Ecto neural progenitor cell (in vitro differentiated cells): Measurements from ENCODE around the gene VRK3.
"Not testable (repeated sequence)": the region's sequence is repeated elsewhere in the genome, so short reads cannot be mapped to it uniquely, and the experiment has no call there.

Experiments used
- DNase-seq: peaks from one replicate; pipeline ENCODE4 v3.0.0-alpha.2; 2018; ENCODE audit warnings: low spot score

VRK3 gene

DNA sequence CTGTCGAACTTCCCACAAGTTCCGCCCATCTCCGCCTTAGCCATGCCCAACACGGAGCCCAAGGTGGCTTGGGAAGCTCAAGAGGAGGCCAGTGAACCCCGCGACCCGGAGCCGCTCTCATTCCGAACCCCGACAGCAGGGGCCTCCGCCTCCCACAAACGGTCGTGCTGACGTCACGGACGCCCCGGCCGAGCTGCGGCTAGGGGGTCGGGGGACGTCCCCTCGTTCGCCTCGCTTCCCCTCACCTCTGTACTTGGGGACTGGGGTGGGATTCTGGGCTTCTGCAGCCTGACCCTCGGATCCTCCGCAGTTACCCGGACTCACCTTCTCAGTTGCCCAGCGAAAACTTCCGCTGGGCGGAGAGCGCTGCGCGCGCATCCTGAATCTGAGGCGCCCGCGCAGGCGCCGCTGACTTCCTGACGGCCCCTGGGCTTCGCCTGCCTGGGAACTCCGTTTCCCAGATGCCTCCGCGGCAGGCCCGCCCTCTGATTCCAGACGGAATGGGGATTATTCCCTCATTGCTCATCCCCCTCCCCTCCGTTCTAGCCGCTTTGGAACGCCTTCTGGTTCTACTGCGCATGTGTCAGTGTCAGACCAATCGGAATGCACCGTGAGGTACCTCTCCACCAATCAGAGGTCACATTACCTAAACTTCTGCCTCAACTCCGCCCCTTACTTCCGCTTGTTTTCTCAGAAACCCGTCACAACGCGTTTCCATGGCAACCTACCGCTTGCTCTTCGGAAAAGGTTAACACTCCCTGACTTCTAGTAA is at the start of gene VRK3:
Gene VRK3 (minus strand): TSS at position 351 of the 772 bp plus-strand sequence. CDS start 9,210 bp downstream, outside the sequence.
- peak; percentile 99 for DNase-seq

DNA sequence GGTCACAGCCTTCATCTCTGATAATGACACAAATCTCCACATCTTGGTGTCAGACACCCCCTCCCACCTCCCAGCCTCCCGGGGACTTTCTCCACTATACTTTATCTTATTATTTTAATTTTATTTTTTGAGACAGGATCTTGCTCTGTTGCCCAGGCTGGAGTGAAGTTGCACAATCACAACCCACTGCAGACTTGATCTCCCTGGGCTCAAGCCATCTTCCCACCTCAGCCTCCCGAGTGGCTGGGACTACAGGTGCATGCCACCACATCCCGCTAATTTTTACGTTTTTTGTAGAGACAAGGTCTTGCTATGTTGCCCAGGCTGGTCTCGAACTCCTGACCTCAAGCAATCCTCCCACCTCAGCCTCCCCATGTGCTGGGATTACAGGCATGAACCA is 43.2 kb upstream of the VRK3 start:
- not testable (repeated sequence) for DNase-seq

- DNase-seq: no peak
These were observed 42.4 kb upstream of the VRK3 start for GRCh38 chr19:50067575-50067974.

GRCh38 chr19:50065938-50066337 is 40.8 kb upstream of the VRK3 start:
- no peak for DNase-seq

DNA sequence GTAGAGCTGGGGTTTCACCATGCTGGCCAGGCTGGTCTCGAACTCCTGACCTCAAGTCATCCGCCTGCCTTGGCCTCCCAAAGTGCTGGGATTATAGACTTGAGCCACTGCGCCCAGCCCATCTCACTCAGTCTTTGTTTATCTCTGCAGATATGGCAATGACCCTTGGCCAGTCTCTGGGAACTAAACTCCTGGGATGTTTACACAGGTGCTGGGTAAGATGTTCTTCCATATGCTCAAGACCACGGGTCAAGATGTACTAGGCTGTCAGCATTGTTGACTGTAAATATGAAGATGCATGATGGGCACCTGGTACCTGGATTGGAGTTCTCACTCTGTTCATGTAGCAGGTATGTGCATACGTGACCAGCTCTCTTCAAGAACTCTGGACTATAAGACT is 36.5 kb upstream of the VRK3 start:
- DNase-seq: no peak

DNA sequence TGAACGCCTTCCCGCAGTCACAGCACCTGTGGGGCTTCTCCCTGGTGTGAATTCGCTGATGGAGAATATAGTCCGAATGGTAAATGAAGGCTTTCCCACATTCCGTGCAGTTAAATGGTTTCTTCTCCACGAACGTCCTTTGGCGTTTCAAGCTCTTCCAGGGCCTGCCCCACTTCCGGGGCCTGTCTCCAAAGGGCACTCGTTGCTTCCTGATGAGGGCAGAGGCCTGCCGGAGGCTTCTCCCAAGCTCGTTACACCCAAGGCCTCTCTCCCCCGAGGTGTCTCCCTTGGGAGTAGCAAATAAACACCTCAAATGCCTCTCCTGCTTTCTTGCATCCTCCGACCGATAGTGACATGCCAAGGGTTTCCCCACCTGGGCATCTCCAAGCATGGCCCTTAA is 34.9 kb upstream of the VRK3 start:
- DNase-seq: no peak

DNA sequence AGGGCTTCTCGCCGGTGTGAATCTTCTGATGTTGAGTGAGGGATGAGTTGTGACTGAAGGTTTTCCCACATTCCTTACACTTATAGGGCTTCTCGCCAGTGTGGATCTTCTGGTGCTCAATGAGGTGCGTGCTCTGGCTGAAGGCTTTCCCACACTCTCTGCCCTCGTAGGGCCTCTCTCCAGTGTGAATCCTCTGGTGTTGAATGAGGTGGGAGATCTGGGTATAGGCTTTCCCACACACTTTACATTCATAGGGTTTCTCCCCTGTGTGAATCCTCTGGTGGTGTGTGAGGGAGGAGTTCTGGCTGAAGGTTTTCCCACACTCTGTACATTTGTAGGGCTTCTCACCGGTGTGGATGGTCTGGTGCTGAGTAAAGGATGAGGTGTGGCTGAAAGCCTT is 33.9 kb upstream of the VRK3 start:
- DNase-seq: no peak

DNA sequence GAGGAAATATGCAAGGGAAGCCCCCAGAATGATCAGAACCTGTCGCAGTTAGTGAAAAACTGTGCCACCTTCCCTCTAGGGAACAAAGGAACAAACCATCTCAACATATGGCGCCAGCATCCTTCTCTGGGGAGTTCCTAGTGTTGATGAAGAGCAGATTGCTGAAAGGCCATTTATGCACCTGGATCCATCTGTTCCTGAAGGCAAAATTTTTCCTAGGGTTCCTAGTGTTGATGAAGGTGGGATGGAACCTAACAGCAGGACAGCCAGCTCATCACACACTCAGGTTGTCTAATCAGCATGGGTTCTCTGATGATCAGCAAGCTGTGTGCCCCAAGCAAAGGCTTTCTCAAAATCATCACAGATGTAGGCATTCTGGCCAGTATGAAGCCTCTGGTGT is 33.3 kb upstream of the VRK3 start:
- DNase-seq: no peak

DNA sequence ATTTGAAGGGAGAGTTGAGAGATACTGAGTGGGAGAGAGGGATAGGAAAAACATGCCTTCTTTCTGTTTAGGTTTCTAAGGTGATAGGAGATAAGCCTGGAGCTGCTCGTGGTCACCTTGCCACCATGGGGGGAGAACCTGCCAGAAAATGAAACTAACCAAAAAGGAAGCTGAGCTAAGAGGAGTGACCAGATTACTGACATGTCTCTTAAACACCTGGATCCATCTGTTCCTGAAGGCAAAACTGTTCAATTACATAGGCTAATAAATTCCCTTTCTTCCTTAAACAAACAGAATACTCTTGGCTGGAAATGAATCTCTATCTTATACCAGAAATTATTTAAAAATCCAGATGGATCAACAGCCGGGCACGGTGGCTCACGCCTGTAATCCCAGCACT is 27.9 kb upstream of the VRK3 start:
- DNase-seq: no peak

GRCh38 chr19:50051964-50052363 is 26.8 kb upstream of the VRK3 start:
- DNase-seq: no peak

DNA sequence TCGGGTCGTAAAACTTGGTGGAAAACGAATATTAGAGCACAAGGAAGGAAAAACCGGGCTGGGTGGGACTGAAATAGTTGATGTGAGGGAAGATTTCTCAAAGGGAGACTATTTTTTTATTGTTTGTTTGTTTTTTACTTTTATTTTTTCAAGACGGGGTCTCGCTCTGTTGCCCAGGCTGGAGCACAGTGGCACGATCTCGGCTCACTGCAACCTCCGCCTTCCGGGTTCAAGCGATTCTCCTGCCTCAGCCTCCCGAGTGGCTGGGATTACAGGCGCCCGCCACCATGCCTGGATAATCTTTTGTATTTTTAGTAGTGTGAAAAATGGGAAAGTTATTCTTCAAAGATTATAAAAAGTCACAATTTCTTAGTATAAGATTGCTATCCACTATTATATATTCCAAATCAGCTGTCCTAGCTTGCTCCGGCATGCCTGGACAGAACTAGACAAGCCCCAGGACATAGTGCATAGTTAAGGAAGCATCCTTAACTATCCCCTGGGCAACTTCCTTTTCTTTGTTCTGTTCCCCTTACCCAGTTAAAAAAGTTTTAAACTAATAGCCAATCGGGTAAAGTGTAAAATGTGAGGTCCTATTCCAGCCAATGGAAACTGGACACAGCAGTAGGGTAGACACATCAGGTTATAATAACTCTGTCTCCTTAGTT is 26.2 kb upstream of the VRK3 start:
- not testable (repeated sequence) for DNase-seq

GRCh38 chr19:50050406-50051227 is 25.4 kb upstream of the VRK3 start:
- DNase-seq: peak; percentile 52

DNA sequence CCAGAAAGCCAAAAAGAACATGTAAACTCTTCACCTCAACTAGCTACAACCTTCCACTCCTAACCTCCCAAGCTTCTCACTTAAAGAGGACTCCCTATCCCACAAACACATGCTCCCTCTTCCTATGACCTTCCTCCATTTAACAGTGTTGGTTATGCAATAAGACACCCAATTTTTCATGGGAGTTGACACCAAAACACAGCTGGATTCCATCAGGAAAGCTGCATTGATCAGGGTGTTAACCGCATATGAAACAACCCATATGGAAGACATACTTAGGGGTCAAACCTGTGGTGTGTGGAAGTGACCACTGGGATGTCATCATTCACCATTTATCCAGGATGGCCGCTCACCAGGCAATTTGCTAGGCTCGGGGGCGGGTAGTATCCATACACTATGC is 22.5 kb upstream of the VRK3 start:
- no peak for DNase-seq

DNA sequence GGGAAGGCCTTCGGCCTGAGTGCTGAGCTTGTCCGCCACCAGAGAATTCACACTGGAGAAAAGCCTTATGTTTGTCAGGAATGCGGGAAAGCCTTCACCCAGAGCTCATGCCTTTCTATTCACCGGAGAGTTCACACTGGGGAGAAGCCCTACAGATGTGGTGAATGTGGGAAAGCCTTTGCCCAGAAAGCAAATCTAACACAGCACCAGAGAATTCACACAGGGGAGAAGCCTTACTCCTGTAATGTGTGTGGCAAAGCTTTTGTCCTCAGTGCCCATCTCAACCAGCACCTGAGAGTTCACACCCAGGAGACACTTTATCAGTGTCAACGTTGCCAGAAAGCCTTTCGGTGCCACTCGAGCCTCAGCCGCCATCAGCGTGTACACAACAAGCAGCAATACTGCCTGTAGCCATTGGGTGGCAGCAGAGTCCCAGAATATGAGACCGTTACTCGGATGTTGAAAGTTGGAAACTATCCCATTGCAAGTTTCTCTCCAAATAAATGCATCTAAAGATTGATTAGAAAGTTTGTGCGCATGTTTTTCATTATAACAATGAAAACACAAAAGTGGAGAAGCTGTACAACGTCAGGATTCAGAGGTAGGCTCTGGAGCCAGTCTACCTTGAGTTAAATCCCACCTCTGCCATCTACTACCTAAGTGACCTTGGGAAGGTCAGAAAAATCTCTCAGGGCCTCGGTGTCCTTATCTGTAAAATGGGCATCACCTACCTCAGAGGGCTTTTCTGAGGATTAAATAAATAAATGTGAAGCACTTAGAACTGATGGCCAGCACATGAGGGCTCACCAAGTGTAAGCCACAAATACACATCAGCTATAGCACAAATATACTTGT is 21.7 kb upstream of the VRK3 start:
- no peak for DNase-seq

DNA sequence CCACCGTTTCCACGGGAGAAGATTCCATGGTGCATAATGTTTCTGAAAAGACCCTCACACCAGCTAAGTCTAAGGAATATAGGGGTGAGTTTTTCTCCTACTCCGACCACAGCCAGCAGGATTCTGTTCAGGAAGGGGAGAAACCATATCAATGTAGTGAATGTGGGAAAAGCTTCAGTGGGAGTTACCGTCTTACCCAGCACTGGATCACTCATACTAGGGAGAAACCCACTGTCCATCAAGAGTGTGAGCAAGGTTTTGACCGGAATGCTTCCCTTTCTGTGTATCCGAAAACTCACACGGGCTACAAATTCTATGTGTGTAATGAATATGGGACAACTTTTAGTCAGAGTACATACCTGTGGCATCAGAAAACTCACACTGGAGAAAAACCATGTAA is 19.8 kb upstream of the VRK3 start:
- no peak for DNase-seq

DNA sequence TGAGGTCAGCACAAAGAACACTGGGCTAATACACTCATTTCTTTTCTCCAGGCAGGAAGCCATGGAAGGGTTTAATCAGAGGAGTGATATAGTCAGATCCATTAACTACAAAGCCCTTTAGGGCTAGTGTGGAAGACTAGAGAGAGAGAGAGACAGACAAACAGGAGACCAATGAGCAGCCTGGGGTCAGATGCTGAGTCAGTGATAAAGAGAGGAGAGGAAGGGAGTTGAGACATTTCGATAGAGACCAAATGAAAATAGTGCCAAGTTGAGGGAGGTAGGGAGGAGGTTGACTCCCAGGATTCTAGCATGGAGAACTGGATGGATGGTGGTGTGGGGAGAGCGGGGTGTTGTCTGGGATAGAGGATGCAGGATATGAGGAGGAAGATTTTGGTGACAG is 18.8 kb upstream of the VRK3 start:
- no peak for DNase-seq

DNA sequence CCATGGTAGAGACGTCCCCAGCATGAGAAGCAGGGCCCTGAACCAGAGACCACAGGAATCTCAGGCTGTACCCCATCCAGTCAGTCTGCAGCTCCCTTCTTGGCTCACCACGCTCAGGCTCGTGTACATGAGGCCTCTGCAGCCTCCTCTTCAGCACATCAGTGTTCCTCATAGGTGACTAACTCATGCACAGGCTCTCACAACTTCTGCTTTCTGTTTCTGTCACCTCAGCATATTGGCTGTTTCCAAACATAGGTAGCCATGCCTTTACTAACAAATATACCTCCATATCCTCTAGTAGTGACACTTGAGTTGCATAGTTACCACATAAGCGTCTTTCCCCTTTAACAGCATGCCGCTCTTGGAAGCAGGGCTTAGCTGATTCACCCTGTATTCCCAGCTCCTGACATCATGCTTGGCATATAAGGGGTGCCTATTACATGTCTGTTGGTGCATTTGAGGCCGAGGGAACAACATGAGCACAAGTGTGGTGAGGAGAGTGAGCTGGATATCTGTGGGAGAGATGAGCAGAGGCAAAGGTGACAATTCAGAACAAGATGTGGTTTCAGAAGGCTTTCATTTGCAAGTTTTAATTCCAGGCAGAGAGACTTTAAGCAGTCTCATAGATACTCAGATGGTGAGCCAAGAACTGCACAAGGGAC is 17.3 kb upstream of the VRK3 start:
- no peak for DNase-seq

GRCh38 chr19:50040967-50041366 is 15.8 kb upstream of the VRK3 start:
- DNase-seq: no peak

DNA sequence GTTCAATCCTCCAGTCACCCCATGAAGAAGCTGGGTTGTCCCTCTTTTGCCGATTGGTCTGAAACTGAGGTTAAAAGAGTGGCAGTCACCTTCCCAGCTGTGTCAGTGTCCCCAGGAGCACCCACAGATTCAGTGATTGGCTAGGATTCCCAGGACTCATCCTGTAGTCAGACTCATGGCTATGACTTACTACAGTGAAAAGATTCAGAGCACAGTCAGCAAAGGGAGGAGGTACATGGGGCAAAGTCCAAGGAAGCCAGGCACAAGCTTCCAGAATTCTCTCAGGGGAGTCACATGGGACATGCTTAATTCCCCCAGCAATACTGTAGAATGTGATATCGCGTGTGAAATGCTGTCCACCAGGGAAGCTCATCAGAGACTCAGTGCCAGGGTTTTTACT is 14.8 kb upstream of the VRK3 start:
- no peak for DNase-seq

DNA sequence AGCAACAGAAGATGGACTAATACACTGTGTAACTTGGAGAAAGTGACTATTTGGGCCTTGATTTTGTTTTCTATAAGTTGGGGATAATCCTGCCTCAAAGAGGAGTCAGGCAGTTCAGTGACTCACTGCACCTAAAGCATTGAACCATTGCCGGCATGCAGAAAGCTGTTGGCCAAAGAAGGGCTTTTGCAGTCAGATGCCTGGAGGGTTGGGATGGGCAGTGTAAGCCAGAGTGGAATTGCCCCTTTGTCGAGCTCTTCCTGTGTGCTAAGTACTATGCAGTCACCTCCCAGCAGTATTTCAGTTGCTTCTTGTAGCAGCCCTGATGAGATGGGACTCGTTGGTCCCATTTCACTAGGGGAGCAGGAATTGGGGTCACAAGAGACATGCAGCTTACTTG is 11.7 kb upstream of the VRK3 start:
- no peak for DNase-seq

GRCh38 chr19:50030937-50031336 is 5.8 kb upstream of the VRK3 start:
- no peak for DNase-seq
